Lower leg skin (tissue), 4 donors: ENCODE results near the gene NTRK3. TPM values are rescaled to one million over a fixed set of nuclear protein-coding genes. Genes with fewer than 3 reads are reported as not detected.

ENCODE experiments used
- DNase-seq, 2 donors: peaks; one replicate each; pipeline ENCODE4 v3.0.0-alpha.2; 2019; ENCODE audit warnings: low spot score in 2 of 2
- H3K4me3 ChIP-seq: fragments of 200-600 bp; sonication (generic); 2 replicates; pipeline ENCODE4 v1.5.1; 2017; ENCODE audit warnings: mild to moderate bottlenecking, low read depth; ENCODE audit not compliant: poor library complexity, severe bottlenecking
- CTCF ChIP-seq, 3 donors: fragments of 450-650 bp; IDR thresholded peaks; one replicate each; pipeline ENCODE4 v1.5.1; 2016; ENCODE audit warnings: antibody characterized with exemption in 3 of 3, mild to moderate bottlenecking in 3 of 3, moderate library complexity in 2 of 3
- POLR2A ChIP-seq, 2 donors: fragments of 450-650 bp; IDR thresholded peaks; one replicate each; pipeline ENCODE4 v1.6.1; 2016 to 2017; ENCODE audit warnings: antibody characterized with exemption in 2 of 2, mild to moderate bottlenecking in 1 of 2, moderate library complexity in 1 of 2
- WGBS, 2 donors: methylation state at CpG; one replicate each; pipeline ENCODE4 v1.1.5; 2018; 5-methylcytosine and 5-hydroxymethylcytosine counted together
- intact Hi-C: fragments of 100-400 bp; cut with DNase I; formaldehyde crosslinking; loops from one replicate; pipeline ENCODE4 v1.15.0; 2023; ENCODE audit warnings: low total_unique reads
- total RNA-seq, 4 donors: library from RNA; depleted of rRNA; stranded (reverse); fragments of >200 nt; gene quantifications; one replicate each; pipeline ENCODE4 v1.1.0, GENCODE V29; 2016

The NTRK3 gene
- total RNA-seq, 4 donors from 2014 or later, result 0.97 to 5.4 (median 4.4) TPM

GRCh38 chr15:87858651-87859050, 397.9 kb downstream of the NTRK3 start:
- WGBS, 2 donors, result 56 to 69% methylated on average over 2 of the region's 2 CpGs
- intact Hi-C loops, result no loop called here
- TF ChIP-seq POLR2A (IDR thresholded peaks at IDR 0.05) (no peak), CTCF (IDR thresholded peaks at IDR 0.05) (no peak)
- DNase-seq, result no peak
- no peak overlapping the region for H3K4me3 ChIP-seq

GRCh38 chr15:87851497-87851896, 405.0 kb downstream of the NTRK3 start:
- no peak overlapping the region for H3K4me3 ChIP-seq
- intact Hi-C loops, result no loop called here
- 74 to 87% methylated on average over 2 of the region's 2 CpGs for WGBS, 2 donors
- TF ChIP-seq CTCF (IDR thresholded peaks at IDR 0.05) (no peak), POLR2A (IDR thresholded peaks at IDR 0.05) (no peak)
- no peak for DNase-seq

GRCh38 chr15:87850916-87851315, 405.6 kb downstream of the NTRK3 start:
- 42 to 44% methylated on average over 4 of the region's 4 CpGs for WGBS, 2 donors
- no peak overlapping the region for H3K4me3 ChIP-seq
- intact Hi-C loops, result no loop called here
- TF ChIP-seq POLR2A (IDR thresholded peaks at IDR 0.05) (no peak), CTCF (IDR thresholded peaks at IDR 0.05) (no peak)
- DNase-seq, result no peak

GRCh38 chr15:87849181-87849580, 407.4 kb downstream of the NTRK3 start:
- DNase-seq, result no peak

GRCh38 chr15:87848012-87848411, 408.5 kb downstream of the NTRK3 start:
- intact Hi-C loops, result no loop called here
- no peak overlapping the region for H3K4me3 ChIP-seq
- no peak for TF ChIP-seq POLR2A (IDR thresholded peaks at IDR 0.05)
- no peak for TF ChIP-seq CTCF (IDR thresholded peaks at IDR 0.05)
- 77 to 78% methylated on average over 1 of the region's 1 CpG for WGBS, 2 donors
- DNase-seq, result no peak

More at GRCh38 chr15:87849181-87849580, 407.4 kb downstream of the NTRK3 start:
- H3K4me3 ChIP-seq, result no peak overlapping the region
- intact Hi-C loops, result no loop called here
- WGBS, 2 donors, result 71 to 83% methylated on average over 2 of the region's 2 CpGs
- TF ChIP-seq POLR2A (IDR thresholded peaks at IDR 0.05), result no peak

- DNase-seq, result no peak
- WGBS, 2 donors, result 74 to 88% methylated on average over 3 of the region's 3 CpGs
- no peak overlapping the region for H3K4me3 ChIP-seq
- intact Hi-C loops, result no loop called here
- TF ChIP-seq CTCF (IDR thresholded peaks at IDR 0.05), result no peak
- TF ChIP-seq POLR2A (IDR thresholded peaks at IDR 0.05), result no peak
Observed at GRCh38 chr15:87846746-87847145, 409.8 kb downstream of the NTRK3 start.
